ENCODE measurements around the gene SURF1.

Gene SURF1

DNA sequence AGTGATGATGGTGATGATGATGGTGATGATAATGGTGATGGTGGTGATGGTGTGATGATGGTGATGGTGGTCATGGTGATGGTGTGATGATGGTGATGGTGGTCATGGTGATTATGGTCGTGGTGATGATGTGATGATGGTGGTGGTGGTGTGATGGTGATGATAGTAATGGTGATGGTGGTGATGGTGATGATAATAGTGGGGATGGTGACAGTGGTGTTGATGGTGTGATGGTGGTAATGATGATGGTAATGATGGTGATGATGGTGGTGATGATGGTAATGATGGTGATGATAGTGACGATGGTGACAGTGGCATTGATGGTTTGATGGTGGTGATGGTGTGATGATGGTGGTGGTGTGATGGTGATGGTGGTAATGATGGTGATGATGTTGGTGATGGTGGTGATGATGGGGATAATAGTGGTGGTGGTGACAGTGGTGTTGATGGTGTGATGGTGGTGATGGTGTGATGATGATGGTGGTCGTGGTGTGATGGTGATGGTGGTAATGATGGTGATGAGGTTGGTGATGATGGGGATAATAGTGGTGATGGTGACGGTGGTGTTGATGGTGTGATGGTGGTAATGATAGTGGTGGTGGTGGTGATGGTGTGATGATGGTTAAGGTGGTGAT, 26.3 kb upstream of the SURF1 start:
- no peak overlapping the region for H3K4me3 ChIP-seq (replicated peaks; ENCODE audit: insufficient read depth, low read length)
- no peak for DNase-seq (ENCODE audit: low read depth in 1 of 2, low spot score in 1 of 2)
- no peak for TF ChIP-seq POLR2AphosphoS5 (IDR thresholded peaks at IDR 0.05; ENCODE audit: low read depth)
- no peak for TF ChIP-seq GABPA (IDR thresholded peaks at IDR 0.05; ENCODE audit: low read depth)
- TF ChIP-seq, protein P1, sequence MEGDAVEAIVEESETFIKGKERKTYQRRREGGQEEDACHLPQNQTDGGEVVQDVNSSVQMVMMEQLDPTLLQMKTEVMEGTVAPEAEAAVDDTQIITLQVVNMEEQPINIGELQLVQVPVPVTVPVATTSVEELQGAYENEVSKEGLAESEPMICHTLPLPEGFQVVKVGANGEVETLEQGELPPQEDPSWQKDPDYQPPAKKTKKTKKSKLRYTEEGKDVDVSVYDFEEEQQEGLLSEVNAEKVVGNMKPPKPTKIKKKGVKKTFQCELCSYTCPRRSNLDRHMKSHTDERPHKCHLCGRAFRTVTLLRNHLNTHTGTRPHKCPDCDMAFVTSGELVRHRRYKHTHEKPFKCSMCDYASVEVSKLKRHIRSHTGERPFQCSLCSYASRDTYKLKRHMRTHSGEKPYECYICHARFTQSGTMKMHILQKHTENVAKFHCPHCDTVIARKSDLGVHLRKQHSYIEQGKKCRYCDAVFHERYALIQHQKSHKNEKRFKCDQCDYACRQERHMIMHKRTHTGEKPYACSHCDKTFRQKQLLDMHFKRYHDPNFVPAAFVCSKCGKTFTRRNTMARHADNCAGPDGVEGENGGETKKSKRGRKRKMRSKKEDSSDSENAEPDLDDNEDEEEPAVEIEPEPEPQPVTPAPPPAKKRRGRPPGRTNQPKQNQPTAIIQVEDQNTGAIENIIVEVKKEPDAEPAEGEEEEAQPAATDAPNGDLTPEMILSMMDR (IDR thresholded peaks at IDR 0.05; ENCODE audit: insufficient read depth, low read length) = no peak
- TF ChIP-seq, protein P2, sequence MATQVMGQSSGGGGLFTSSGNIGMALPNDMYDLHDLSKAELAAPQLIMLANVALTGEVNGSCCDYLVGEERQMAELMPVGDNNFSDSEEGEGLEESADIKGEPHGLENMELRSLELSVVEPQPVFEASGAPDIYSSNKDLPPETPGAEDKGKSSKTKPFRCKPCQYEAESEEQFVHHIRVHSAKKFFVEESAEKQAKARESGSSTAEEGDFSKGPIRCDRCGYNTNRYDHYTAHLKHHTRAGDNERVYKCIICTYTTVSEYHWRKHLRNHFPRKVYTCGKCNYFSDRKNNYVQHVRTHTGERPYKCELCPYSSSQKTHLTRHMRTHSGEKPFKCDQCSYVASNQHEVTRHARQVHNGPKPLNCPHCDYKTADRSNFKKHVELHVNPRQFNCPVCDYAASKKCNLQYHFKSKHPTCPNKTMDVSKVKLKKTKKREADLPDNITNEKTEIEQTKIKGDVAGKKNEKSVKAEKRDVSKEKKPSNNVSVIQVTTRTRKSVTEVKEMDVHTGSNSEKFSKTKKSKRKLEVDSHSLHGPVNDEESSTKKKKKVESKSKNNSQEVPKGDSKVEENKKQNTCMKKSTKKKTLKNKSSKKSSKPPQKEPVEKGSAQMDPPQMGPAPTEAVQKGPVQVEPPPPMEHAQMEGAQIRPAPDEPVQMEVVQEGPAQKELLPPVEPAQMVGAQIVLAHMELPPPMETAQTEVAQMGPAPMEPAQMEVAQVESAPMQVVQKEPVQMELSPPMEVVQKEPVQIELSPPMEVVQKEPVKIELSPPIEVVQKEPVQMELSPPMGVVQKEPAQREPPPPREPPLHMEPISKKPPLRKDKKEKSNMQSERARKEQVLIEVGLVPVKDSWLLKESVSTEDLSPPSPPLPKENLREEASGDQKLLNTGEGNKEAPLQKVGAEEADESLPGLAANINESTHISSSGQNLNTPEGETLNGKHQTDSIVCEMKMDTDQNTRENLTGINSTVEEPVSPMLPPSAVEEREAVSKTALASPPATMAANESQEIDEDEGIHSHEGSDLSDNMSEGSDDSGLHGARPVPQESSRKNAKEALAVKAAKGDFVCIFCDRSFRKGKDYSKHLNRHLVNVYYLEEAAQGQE (IDR thresholded peaks at IDR 0.05; ENCODE audit: insufficient replicate concordance, low read depth) = no peak
- no peak for TF ChIP-seq SPI1 (IDR thresholded peaks at IDR 0.05; ENCODE audit: borderline replicate concordance, low read depth)
- no peaks in the 10 kb centered on the region for H3K27me3 ChIP-seq (ENCODE audit: insufficient read depth, poor library complexity, severe bottlenecking)
- no peak overlapping the region for H3K27ac ChIP-seq (replicated peaks)

DNA sequence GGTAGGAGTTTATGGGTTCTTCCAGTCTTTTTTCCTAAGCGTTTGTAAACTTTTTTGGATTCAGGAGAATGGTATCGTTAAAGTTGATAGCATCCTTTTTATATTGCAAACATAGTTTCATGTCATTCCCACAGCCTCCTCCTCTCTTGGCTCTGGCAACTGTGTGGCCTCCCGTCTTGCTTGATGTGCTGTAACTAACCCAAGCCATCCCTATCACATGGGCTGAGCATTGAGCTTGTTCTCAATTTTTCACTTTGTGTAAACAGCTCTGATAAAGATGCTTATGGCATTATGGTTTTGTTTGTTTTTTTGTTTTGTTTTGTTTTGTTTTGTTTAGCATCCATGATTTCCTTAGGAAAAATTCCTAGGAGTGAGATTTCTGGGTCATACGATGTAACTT, 24.4 kb upstream of the SURF1 start:
- Histone ChIP-seq H3K4me3 (replicated peaks; ENCODE audit: insufficient read depth, low read length) (no peak overlapping the region), H3K27me3 (ENCODE audit: insufficient read depth, poor library complexity, severe bottlenecking) (no peaks in the 10 kb centered on the region), H3K27ac (replicated peaks) (no peak overlapping the region)
- no peak for DNase-seq (ENCODE audit: low read depth in 1 of 2, low spot score in 1 of 2)
- no peak for TF ChIP-seq SPI1 (IDR thresholded peaks at IDR 0.05; ENCODE audit: borderline replicate concordance, low read depth)
- TF ChIP-seq, protein P2 (IDR thresholded peaks at IDR 0.05; ENCODE audit: insufficient replicate concordance, low read depth) = no peak
- TF ChIP-seq, protein P1 (IDR thresholded peaks at IDR 0.05; ENCODE audit: insufficient read depth, low read length) = no peak

DNA sequence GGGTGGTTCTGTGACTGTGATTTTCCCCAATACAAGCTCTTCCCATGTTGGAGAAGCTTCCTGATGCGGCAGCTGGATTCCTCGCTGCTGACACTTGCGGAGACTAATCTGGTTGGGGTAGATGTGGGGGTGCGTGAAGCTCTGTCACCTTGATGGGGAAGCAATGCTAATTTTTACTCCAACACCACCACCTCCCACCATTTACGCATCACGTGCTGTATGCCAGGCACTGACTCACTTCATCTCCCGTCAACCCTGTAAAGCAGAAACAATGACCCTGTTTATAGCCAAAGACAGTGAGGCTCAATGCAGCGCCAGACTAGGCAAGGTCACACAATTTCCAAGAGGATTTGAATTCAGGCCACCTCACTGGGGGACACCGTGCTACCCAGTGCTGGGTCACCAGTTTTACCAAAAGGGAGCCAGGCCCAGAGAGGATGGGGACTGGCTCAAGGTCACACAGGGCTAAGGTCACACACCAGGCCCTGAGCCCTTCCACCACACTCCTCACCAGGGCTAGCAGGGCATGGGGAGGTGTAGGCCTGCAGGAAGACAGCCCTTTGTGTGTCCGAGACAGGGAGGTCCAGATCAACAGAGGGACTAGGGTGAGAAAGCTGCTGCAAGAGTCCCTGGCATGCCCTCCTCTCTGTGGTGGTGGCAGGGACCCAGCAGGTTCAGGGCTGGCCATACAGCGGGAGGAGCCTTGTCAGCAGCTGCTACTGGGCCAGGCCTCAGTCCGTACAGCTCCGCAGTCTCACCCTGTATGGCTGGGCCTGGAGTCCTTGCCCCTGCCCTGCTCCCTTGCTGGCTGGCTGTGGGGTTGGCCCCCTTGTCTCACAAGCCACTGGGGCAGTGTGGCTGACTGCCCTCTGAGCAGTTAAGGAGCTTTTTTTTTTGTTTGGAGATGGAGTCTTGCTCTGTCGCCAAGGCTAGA, 23.1 kb upstream of the SURF1 start:
- Histone ChIP-seq H3K27me3 (ENCODE audit: insufficient read depth, poor library complexity, severe bottlenecking) (no peaks in the 10 kb centered on the region), H3K27ac (replicated peaks) (no peak overlapping the region), H3K4me3 (replicated peaks; ENCODE audit: insufficient read depth, low read length) (no peak overlapping the region)
- TF ChIP-seq POLR2AphosphoS5 (IDR thresholded peaks at IDR 0.05; ENCODE audit: low read depth) (no peak), SPI1 (IDR thresholded peaks at IDR 0.05; ENCODE audit: borderline replicate concordance, low read depth) (no peak), GABPA (IDR thresholded peaks at IDR 0.05; ENCODE audit: low read depth) (no peak)
- TF ChIP-seq, protein P1 (IDR thresholded peaks at IDR 0.05; ENCODE audit: insufficient read depth, low read length) = no peak
- TF ChIP-seq, protein P2 (IDR thresholded peaks at IDR 0.05; ENCODE audit: insufficient replicate concordance, low read depth) = no peak
- no peak for DNase-seq (ENCODE audit: low read depth in 1 of 2, low spot score in 1 of 2)

Data from HL-60 (cell line).